SIG-M5 (cell line): ENCODE data around the gene RTRAF.

ENCODE experiments used
- DNase-seq: peaks from one replicate; lab custom pipeline; 2025; lab: John Stamatoyannopoulos, UW

The RTRAF gene

GRCh38 chr14:52020866-52021717 is 31.7 kb downstream of the RTRAF start:
- no peak for DNase-seq

GRCh38 chr14:52021957-52022600 is 32.7 kb downstream of the RTRAF start:
- DNase-seq, result no peak

GRCh38 chr14:52023518-52023917 is 34.2 kb downstream of the RTRAF start:
- DNase-seq, result no peak

- DNase-seq, result no peak
Measured at GRCh38 chr14:52025310-52025709, 36.0 kb downstream of the RTRAF start.

- no peak for DNase-seq
Measured at GRCh38 chr14:52026017-52026660, 36.8 kb downstream of the RTRAF start.

GRCh38 chr14:52026901-52027300 is 37.6 kb downstream of the RTRAF start:
- no peak for DNase-seq

GRCh38 chr14:52029881-52030280 is 40.5 kb downstream of the RTRAF start:
- DNase-seq, result no peak

DNA sequence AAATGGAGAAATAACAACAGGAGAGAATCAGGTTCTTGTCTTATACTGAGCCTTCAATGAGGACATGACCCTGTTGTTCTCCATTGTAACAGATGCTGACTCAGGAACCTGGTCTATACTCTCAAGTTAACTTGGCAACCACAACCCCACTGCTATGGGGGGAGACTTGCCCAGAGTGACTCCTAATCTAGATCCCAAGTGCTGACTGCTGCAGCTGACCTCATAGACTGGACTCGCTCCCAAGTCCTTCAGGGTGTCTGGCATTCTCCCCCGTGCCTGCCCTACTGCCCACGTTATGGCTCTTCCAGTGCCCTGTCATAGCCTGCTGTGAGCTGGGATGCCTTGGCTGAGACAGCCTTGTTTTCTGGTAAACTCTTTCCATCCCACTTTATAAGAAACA is 42.4 kb downstream of the RTRAF start:
- no peak for DNase-seq

- no peak for DNase-seq
Measured at GRCh38 chr14:52032204-52032801, 43.0 kb downstream of the RTRAF start.

DNA sequence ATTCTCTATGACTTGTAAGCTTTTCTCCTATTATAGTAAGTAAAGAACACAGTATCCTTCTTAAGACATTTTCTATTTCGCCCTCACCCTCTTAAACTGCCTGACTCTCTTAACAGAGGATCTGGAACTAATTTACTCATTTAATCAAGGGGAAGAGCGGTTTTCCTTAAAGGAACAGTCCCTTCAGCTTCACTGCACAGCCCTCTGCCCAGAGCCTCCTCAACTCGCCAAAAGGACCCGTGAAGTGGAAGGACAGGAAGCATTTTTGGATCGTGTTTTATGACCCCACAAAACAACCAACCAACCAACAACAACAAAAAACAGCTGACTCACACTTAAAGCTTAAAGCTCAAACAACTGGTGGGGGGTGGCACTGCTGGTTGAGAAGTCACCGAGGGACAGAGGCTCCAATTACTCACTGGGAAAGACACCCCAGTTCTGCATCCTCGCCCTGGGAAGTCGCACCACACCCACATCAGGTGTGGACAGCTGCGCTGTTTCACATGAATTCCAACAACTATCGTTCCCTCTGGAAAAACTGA is 43.8 kb downstream of the RTRAF start:
- no peak for DNase-seq

GRCh38 chr14:52039124-52039815 is 49.9 kb downstream of the RTRAF start:
- no peak for DNase-seq

- no peak for DNase-seq
Measured at GRCh38 chr14:52040598-52040997, 51.3 kb downstream of the RTRAF start.

DNA sequence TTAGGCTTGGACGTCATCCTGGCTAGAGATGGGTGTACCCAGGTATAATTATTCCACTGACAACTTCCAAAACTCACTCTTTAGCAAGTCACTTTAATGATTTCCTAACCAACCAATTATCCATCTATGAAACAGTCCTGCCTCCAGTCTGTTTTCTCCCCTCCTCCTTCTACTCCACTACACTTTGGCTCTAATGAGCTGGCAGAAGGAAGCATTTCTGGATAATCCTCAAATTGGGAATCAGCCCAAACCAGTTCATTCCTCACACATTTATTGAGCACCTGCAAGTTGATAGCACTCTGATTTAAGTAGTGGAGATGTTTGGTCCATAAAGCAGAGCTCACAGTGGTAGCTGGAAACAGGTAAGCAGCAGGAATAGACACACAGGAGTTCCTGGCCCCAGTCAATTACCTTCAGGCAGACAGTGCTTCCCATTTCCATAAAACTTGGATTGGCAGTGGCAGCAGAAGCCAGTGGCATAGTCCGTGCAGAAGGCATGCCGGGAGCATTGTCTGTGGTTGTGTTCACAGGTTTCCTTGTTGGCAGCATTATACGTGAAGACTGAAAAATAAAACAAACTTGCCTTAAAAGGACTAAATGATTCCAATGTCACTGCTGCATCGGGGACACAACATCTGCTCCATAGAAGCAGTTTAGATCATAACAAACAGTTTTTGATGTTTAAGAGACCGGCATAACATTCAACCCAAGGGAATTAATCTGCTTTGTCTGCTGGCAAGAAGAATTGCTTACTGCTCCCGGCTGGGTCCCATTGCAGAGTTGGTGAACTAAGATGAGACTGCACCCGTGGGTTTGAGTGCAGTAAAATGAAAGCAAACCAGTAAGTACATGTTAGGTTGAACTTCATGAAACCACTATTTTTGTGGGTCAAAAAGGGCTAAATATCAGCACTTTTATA is 53.3 kb downstream of the RTRAF start:
- DNase-seq, result no peak

DNA sequence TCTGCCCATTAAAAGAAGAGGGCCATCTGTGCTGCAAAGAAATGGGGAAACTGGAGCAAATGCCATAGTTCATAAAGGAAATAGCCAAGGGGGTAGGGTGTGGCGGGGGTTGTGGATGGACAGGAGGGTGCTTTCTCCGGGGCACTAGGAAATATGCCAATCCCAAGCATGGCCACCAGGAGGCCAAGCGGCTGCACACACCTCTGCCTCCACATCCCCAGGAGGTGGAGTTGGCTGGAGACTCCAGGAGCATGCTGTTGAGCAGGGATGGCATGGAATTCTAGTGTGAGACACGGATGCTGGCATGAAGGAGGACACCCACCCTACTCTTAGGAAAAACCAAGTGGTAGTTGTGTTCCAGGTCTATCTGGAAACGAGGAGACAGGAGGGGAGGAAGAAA is 54.3 kb downstream of the RTRAF start:
- no peak for DNase-seq

DNA sequence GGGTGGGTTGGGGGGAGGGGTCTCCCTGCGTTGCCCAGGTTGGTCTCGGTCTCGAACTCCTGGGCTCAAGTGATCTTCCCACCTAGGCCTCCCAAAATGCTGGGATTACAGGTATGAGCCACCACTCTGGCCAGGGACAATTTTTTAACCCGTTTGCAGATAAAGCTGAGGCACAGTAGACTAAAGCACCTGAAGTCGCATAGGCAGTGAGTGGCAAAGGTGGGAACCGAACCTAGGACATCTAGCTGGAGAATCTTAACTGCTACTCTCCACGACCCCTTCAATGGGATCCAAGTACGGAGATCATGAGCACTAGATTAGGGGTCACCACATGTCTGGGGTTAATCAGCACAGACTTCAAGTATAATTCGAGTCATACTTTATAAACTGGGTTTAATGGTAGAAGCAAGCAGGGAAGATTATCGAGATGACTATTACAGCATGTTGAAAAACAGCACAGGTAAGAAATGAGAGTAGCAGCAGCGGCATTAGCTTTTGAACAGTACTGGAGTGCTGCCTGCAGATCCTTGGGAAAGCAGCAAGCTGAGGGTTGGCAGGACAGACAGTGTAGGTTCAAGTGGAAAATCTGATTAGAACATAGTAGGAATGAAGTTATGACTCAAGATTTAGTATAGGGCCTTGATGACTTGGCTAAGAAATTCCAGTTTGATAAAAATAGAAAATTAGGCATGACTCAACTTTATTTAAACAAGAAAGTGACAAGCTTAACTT is 55.6 kb downstream of the RTRAF start:
- no peak for DNase-seq

GRCh38 chr14:52046376-52046917 is 57.1 kb downstream of the RTRAF start:
- DNase-seq, result no peak

- DNase-seq, result no peak
Measured at GRCh38 chr14:52048116-52048515, 58.8 kb downstream of the RTRAF start.

DNA sequence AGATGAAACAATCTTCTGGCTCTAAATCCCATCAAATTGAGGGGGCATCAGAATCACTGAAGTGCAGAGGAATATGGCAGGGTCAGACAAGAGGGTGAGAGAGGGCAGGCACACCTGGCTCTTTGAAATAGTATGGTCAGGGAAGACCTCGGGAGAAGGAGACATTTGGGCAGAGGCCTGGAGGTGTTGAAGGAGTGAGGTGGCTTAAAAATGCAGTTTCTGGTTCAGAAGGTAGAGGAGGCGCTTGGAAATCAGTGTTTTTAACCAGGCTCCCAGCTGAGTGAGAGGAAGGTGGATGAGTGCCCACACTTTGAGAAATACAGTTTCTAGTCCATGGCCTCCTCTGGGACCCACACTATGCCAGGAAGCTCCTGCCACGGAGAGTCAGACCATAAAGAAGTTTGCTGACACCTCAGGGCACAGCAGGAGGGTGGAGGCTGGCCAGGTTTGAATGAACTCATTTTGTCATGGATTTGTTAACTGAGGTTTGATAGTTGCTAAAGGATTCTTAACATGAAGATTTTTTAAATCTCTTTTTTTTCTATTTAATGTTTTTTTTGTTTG is 59.4 kb downstream of the RTRAF start:
- no peak for DNase-seq

- no peak for DNase-seq
Measured at GRCh38 chr14:52049271-52049670, 59.9 kb downstream of the RTRAF start.
